Tibial nerve (tissue), 4 donors: ENCODE measurements around the gene METTL23.

Source experiments
- EP300 ChIP-seq, 2 donors: sonication (generic); formaldehyde crosslinking; IDR thresholded peaks; one replicate each; pipeline ENCODE4 v1.6.1; 2017; ENCODE audit warnings: antibody characterized with exemption in 2 of 2, mild to moderate bottlenecking in 1 of 2
- POLR2A ChIP-seq, 2 donors: fragments of 450-650 bp; IDR thresholded peaks; one replicate each; pipeline ENCODE4 v1.6.1; 2017; ENCODE audit warnings: antibody characterized with exemption in 2 of 2, mild to moderate bottlenecking in 2 of 2, moderate library complexity in 2 of 2
- TF ChIP-seq, protein P1 (sequence below), 5 experiments: fragments of 200-600 bp in 3 of 5; fragments of 450-650 bp in 2 of 5; sonication (generic) in 3 of 5; IDR thresholded peaks; one replicate each; pipeline ENCODE4 v1.5.1; 2016 to 2019; ENCODE audit warnings: antibody characterized with exemption in 5 of 5, mild to moderate bottlenecking in 3 of 5, moderate library complexity in 2 of 5

DNA sequence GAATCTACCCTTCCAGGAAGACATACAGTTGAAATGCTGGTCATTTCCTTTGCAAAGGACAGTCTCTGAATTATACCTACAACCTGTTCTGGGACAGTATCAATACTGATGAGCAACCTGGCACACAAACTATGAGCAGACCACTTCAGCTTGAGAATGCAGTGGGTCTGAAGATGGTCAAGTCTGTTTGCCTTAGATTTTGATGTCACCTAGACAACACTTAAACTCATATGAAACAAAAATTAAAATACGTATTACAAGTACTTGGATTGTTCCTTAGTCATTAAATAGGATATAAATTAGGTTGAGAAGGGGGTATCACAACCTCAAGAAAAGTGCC lies 6.9 kb downstream of the METTL23 start:
- TF ChIP-seq, protein P1, sequence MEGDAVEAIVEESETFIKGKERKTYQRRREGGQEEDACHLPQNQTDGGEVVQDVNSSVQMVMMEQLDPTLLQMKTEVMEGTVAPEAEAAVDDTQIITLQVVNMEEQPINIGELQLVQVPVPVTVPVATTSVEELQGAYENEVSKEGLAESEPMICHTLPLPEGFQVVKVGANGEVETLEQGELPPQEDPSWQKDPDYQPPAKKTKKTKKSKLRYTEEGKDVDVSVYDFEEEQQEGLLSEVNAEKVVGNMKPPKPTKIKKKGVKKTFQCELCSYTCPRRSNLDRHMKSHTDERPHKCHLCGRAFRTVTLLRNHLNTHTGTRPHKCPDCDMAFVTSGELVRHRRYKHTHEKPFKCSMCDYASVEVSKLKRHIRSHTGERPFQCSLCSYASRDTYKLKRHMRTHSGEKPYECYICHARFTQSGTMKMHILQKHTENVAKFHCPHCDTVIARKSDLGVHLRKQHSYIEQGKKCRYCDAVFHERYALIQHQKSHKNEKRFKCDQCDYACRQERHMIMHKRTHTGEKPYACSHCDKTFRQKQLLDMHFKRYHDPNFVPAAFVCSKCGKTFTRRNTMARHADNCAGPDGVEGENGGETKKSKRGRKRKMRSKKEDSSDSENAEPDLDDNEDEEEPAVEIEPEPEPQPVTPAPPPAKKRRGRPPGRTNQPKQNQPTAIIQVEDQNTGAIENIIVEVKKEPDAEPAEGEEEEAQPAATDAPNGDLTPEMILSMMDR (IDR thresholded peaks at IDR 0.05), result no peak
- TF ChIP-seq EP300 (IDR thresholded peaks at IDR 0.05) (no peak), POLR2A (IDR thresholded peaks at IDR 0.05) (no peak)
